HG03097 (cell line): ENCODE results near the gene GLCCI1.

Experiments used
- ATAC-seq: cut with Tn5 transposase; IDR thresholded peaks from one replicate; pipeline ENCODE4 v1.9.1; 2021; ENCODE audit not compliant: unreplicated experiment, low FRiP score

Gene GLCCI1

GRCh38 chr7:8125680-8126444, 157.3 kb downstream of the GLCCI1 start:
- peak; percentile 79 for ATAC-seq

DNA sequence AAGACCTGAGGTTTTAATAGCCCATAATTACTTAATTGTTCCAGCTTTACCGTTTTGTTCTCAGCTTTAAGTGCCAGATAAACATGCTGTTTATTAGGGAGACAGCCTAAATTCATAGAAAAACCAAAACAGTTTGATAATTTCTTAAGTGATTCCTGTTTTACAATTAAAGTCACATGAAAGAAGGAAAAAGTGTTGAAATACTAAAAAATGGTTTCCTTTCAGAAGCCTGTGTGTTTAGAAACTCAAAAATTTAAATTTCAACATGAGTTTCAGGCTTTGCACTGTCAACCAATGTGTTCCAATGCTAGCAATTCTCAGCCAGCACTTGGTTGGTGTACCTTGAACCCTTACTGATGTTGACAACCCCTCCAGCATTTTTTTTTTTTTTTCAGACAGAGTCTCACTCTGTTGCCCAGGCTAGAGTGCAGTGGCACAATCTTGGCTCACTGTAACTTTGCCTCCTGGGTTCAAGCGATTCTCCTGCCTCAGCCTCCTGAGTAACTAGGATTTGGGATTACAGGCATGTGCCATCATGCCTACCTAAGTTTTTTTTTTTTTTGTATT, 158.1 kb downstream of the GLCCI1 start:
- no peak for ATAC-seq

- no peak for ATAC-seq
These were observed 160.1 kb downstream of the GLCCI1 start for GRCh38 chr7:8128449-8129317.

DNA sequence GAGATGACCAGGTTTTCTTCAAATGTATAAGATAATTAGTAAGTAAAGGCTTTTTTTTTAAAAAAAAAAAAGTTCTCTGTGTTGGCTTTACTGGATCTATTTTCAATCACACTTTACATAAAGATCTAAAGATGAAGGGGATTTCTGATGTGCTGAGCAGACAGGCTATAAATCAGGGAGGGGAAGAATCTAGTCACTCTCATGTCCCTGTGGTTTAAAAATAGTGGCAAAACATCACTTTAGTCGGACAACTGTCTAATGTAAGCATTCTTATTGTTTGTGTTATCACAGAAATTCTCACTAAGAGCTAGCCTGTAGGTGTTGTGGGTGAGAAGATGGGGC, 160.7 kb downstream of the GLCCI1 start:
- ATAC-seq = no peak

GRCh38 chr7:8130663-8131062, 162.1 kb downstream of the GLCCI1 start:
- no peak for ATAC-seq

- peak; percentile 37 for ATAC-seq
These were observed 163.4 kb downstream of the GLCCI1 start for GRCh38 chr7:8131694-8132605.

- no peak for ATAC-seq
These were observed 164.7 kb downstream of the GLCCI1 start for GRCh38 chr7:8133188-8133848.

DNA sequence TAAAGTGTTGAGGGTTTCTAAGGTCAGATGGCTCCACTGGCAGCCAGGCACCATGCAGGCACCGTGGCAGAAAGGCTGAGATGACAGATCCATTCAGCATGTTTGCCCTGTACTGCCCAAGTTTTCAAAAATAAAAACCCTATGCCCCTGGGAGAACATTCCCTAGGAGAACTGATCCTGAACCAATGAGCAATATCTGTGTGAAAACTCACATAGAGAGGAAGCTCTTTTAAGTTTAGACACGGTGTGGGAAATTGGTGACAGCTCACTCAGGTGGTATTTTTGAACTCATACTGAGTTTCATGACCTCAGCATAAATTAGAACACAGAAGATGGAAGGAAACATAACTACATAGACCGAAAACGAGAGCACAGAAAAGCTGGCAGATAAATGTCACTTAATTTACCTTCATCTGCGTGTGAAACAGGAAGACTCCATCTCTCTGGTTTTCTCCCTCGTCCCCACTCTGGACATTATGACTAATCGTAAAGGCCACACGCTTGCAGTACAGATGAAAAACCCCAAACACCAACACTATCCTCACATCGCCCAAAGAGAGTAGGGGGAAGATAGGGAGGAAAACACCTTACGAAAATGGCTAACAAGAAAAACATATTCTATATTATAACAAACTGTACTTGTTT, 165.6 kb downstream of the GLCCI1 start:
- peak; percentile 58 for ATAC-seq

DNA sequence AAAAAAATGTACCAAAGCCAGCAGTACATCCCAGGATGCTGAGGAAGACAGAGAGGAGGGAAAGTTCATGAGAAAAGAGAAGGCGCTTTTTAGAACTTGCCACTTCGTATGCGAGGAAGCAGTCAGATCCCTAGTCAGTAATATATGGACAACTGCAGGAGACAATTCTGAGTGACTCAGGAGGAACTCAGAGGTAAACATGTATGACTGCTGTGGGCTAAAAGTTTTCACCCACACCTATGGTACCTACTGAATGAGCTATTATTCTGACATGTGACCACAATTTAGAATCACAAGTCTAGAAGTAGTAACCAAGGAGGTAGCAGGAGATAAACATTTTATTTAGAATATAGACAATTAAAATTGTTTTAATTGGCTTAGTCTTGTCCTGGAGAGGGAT, 166.8 kb downstream of the GLCCI1 start:
- ATAC-seq = no peak

DNA sequence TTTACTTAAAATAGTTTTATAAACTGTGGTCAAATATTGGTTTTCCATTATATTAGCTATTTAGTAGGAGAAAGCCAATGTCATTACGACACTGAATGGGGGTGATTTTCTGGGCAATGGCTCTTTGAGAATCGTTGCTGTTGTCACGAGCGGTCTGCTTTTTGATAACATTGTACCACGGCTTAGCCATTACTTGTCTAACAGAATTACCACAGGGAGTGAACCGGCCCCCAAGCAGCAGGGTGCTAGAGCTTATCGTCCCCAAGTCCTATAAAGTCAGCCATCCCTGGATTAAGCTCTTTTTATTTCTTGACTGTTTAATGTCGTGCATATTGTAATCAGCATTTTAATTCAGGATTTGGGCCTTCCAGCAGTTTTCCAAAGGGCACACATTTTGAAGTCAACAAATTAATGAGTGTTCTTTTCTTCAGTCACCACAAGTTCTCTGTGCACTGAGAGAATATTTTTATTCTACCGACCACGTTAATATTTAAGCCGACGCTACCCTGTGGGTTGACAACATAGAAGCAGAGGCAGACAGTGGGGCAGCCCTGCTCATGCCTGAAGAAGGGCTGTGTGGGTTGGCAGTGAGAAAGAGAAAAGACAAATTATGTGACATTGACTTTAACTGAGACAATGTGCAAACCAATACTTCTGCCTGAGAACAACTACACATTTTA, 167.6 kb downstream of the GLCCI1 start:
- no peak for ATAC-seq
